WTC11 (cell line): ENCODE measurements around the gene ARID4B. TPM values are rescaled to one million over a fixed set of nuclear protein-coding genes. Genes with fewer than 3 reads are reported as not detected.

ENCODE experiments used
- ATAC-seq: fragments of 200-7000 bp; cut with Tn5 transposase; 2 replicates; pipeline ENCODE4 v1.10.0; 2021; ENCODE audit warnings: mild to moderate bottlenecking, moderate library complexity
- Bru-seq: library from RNA; stranded (reverse); fragments of 400-500 nt; gene quantifications from one replicate; lab custom pipeline; 2021; lab: Mats Ljungman, UMichigan
- CTCF ChIA-PET: fragments of 300-600 bp; sonication (Branson Sonifier 250); formaldehyde crosslinking; loops from one replicate; lab custom pipeline; 2021; ENCODE audit warnings: antibody characterized with exemption; lab: Charles Lee
- POLR2A ChIA-PET: fragments of 350-600 bp; sonication (Branson Sonifier 250); formaldehyde crosslinking; loops from one replicate; lab custom pipeline; 2021; ENCODE audit warnings: antibody characterized with exemption; lab: Charles Lee
- DNase-seq: peaks from one replicate; pipeline ENCODE4 v3.0.0; 2021; ENCODE audit warnings: low spot score
- H3K27ac Mint-ChIP-seq: 2 replicates; pipeline ENCODE4 v1.8.0; 2021; ENCODE audit warnings: mixed read lengths
- H3K27me3 Mint-ChIP-seq: 2 replicates; pipeline ENCODE4 v1.8.0; 2021; ENCODE audit warnings: low read depth, mild to moderate bottlenecking, moderate library complexity, mixed read lengths
- H3K36me3 Mint-ChIP-seq: 2 replicates; pipeline ENCODE4 v1.8.0; 2021; ENCODE audit warnings: mixed read lengths
- H3K4me1 Mint-ChIP-seq: 2 replicates; pipeline ENCODE4 v1.8.0; 2022; ENCODE audit warnings: mixed read lengths
- H3K4me3 Mint-ChIP-seq: 2 replicates; pipeline ENCODE4 v1.8.0; 2021; ENCODE audit warnings: mild to moderate bottlenecking, moderate library complexity, mixed read lengths
- H3K9me3 Mint-ChIP-seq: 2 replicates; pipeline ENCODE4 v1.8.0; 2021; ENCODE audit warnings: mixed read lengths
- ATF1 ChIP-seq: sonication (generic); formaldehyde crosslinking; IDR thresholded peaks from 2 replicates; pipeline ENCODE4 v1.8.1; 2023; ENCODE audit warnings: mild to moderate bottlenecking, moderate library complexity, missing genetic modification reagents
- ERG ChIP-seq: fragments of 250-450 bp; sonication (Bioruptor Pico); IDR thresholded peaks from 2 replicates; pipeline ENCODE4 v1.8.0; 2021; ENCODE audit warnings: mild to moderate bottlenecking
- FOXJ3 ChIP-seq: sonication (generic); formaldehyde crosslinking; IDR thresholded peaks from 2 replicates; pipeline ENCODE4 v1.9.0; 2021; ENCODE audit warnings: missing genetic modification reagents, mild to moderate bottlenecking, borderline replicate concordance
- FOXP4 ChIP-seq: sonication (generic); formaldehyde crosslinking; IDR thresholded peaks from 2 replicates; pipeline ENCODE4 v1.8.0; 2022; ENCODE audit warnings: mild to moderate bottlenecking, missing genetic modification reagents
- GABPB1 ChIP-seq: sonication (generic); formaldehyde crosslinking; IDR thresholded peaks from 2 replicates; pipeline ENCODE4 v1.8.1; 2023; ENCODE audit warnings: mild to moderate bottlenecking, missing genetic modification reagents
- GTF2I ChIP-seq: fragments of 250-450 bp; sonication (Bioruptor Pico); conservative IDR thresholded peaks from 2 replicates; pipeline ENCODE4 v1.4.0; 2021; ENCODE audit warnings: mild to moderate bottlenecking
- JUN ChIP-seq: sonication (generic); formaldehyde crosslinking; IDR thresholded peaks from 2 replicates; pipeline ENCODE4 v1.8.0; 2023; ENCODE audit warnings: mild to moderate bottlenecking, missing genetic modification reagents
- KAT7 ChIP-seq: sonication (generic); formaldehyde crosslinking; IDR thresholded peaks from 2 replicates; pipeline ENCODE4 v1.8.1; 2023; ENCODE audit warnings: missing genetic modification reagents, mild to moderate bottlenecking, borderline replicate concordance
- MXD4 ChIP-seq: fragments of 250-450 bp; sonication (Bioruptor Pico); IDR thresholded peaks from 2 replicates; pipeline ENCODE4 v1.8.0; 2021; ENCODE audit warnings: mild to moderate bottlenecking, moderate library complexity, borderline replicate concordance
- MYBL2 ChIP-seq: sonication (generic); formaldehyde crosslinking; IDR thresholded peaks from 2 replicates; pipeline ENCODE4 v1.8.1; 2023; ENCODE audit warnings: mild to moderate bottlenecking, moderate library complexity, missing genetic modification reagents
- NFYB ChIP-seq: sonication (generic); formaldehyde crosslinking; conservative IDR thresholded peaks from 2 replicates; pipeline ENCODE4 v1.8.0; 2022; ENCODE audit warnings: low read depth, missing genetic modification reagents
- SMAD3 ChIP-seq: sonication (generic); formaldehyde crosslinking; IDR thresholded peaks from 2 replicates; pipeline ENCODE4 v1.8.0; 2022; ENCODE audit warnings: missing genetic modification reagents, mild to moderate bottlenecking, borderline replicate concordance
- TEAD4 ChIP-seq: sonication (generic); formaldehyde crosslinking; IDR thresholded peaks from 2 replicates; pipeline ENCODE4 v1.8.0; 2022; ENCODE audit warnings: mild to moderate bottlenecking, missing genetic modification reagents
- ZNF219 ChIP-seq: sonication (generic); formaldehyde crosslinking; IDR thresholded peaks from 2 replicates; pipeline ENCODE4 v1.8.0; 2023; ENCODE audit warnings: missing genetic modification reagents, mild to moderate bottlenecking, borderline replicate concordance
- ZNF232 ChIP-seq: sonication (generic); formaldehyde crosslinking; IDR thresholded peaks from 2 replicates; pipeline ENCODE4 v1.8.0; 2022; ENCODE audit warnings: mild to moderate bottlenecking, missing genetic modification reagents
- ZNF263 ChIP-seq: sonication (generic); formaldehyde crosslinking; IDR thresholded peaks from 2 replicates; pipeline ENCODE4 v1.8.1; 2022; ENCODE audit warnings: low read depth, mild to moderate bottlenecking, moderate library complexity, missing genetic modification reagents
- ZNF396 ChIP-seq: fragments of 250-450 bp; sonication (Bioruptor Pico); IDR thresholded peaks from 2 replicates; pipeline ENCODE4 v1.8.0; 2021; ENCODE audit warnings: mild to moderate bottlenecking, moderate library complexity, borderline replicate concordance
- ZNF423 ChIP-seq: fragments of 250-450 bp; sonication (Bioruptor Pico); IDR thresholded peaks from 2 replicates; pipeline ENCODE4 v2.1.2; 2022; ENCODE audit warnings: mild to moderate bottlenecking, moderate library complexity
- long read RNA-seq, 3 experiments: library from RNA in 1 of 3; library from capped mRNA in 1 of 3; library from polyadenylated mRNA in 1 of 3; unstranded in 2 of 3; stranded (forward) in 1 of 3; transcript quantifications; one replicate each; pipeline ENCODE4 v2.0.0, GENCODE V29; 2021
- total RNA-seq: library from RNA; stranded (reverse); gene quantifications from 3 replicates; pipeline ENCODE4 v1.2.3, GENCODE V29; 2021
- TF ChIP-seq, protein P1 (sequence below): sonication (generic); formaldehyde crosslinking; IDR thresholded peaks from 2 replicates; pipeline ENCODE4 v1.8.1; 2023; ENCODE audit warnings: mild to moderate bottlenecking, missing genetic modification reagents
- TF ChIP-seq, protein P2 (sequence below): sonication (generic); formaldehyde crosslinking; IDR thresholded peaks from 2 replicates; pipeline ENCODE4 v1.8.0; 2023; ENCODE audit warnings: mild to moderate bottlenecking, missing genetic modification reagents
- TF ChIP-seq, protein P3 (sequence below): sonication (generic); formaldehyde crosslinking; IDR thresholded peaks from 2 replicates; pipeline ENCODE4 v1.8.0; 2022; ENCODE audit warnings: missing genetic modification reagents
- TF ChIP-seq, protein P4 (sequence below): sonication (generic); formaldehyde crosslinking; IDR thresholded peaks from 2 replicates; pipeline ENCODE4 v1.8.0; 2022; ENCODE audit warnings: mild to moderate bottlenecking, missing genetic modification reagents

The ARID4B gene
- total RNA-seq: 30.2 to 35.7 TPM (median 32.8 TPM) in 3 replicates
- Bru-seq, nascent RNA: percentile 86 among the genes with signal in this experiment
- long read RNA-seq, experiment 1, full-length matches to known transcripts: 58 of 116 reads
- long read RNA-seq, experiment 1, partial matches to known transcripts: 33 of 116 reads
- long read RNA-seq, experiment 1, other reads (novel, unspliced or antisense): 25 of 116 reads
- long read RNA-seq, experiment 2, full-length matches to known transcripts: 2 of 33 reads
- long read RNA-seq, experiment 2, partial matches to known transcripts: 17 of 33 reads
- long read RNA-seq, experiment 2, other reads (novel, unspliced or antisense): 14 of 33 reads
- long read RNA-seq, experiment 3, partial matches to known transcripts: 12 of 17 reads
- long read RNA-seq, experiment 3, other reads (novel, unspliced or antisense): 2 of 17 reads

- Mint-ChIP-seq H3K36me3 (peaks cover 28% of the 10 kb centered on the region), H3K27ac (peak within 1 kb of the TSS; percentile 95), H3K4me1 (peaks cover 30% of the 10 kb centered on the region), H3K4me3 (peak within 1 kb of the TSS; percentile 98), H3K27me3 (no peaks in the 10 kb centered on the region), H3K9me3 (no peaks in the 10 kb centered on the region)
- DNase-seq (peak; percentile 68), ATAC-seq (peak; percentile 0; the same call in 1 of the 2 replicates)
- ChIA-PET POLR2A (interaction anchor here (0.5 to 3.3 kb wide), 10 partner anchors 10 to 200 kb away, joined by 3 to 18 read pairs (median 4); partner anchors contain the start of genes B3GALNT2, RBM34, TBCE and TOMM20), CTCF (interaction anchor here (0.6 to 2.0 kb wide), 4 partner anchors 74 to 256 kb away, joined by 3 to 13 read pairs (median 4); no protein-coding TSS in a partner anchor)
- TF ChIP-seq ZNF219 (no peak), MYBL2 (CRISPR knock-in tag) (no peak; the same call in 1 of the 2 replicates), ZNF263 (CRISPR knock-in tag) (no peak), JUN (peak; percentile 69; the same call in 1 of the 2 replicates), ZNF396 (CRISPR knock-in tag) (no peak), ZNF232 (no peak), NFYB (CRISPR knock-in tag) (no peak), TEAD4 (CRISPR knock-in tag) (no peak), GTF2I (no peak), ZNF423 (no peak), ATF1 (CRISPR knock-in tag) (no peak), KAT7 (CRISPR knock-in tag) (0 out of 2 replicates have a peak, but pooled peaks have one; percentile 6), GABPB1 (CRISPR knock-in tag) (no peak), FOXP4 (CRISPR knock-in tag) (no peak), MXD4 (CRISPR knock-in tag) (no peak), FOXJ3 (CRISPR knock-in tag) (no peak), ERG (CRISPR knock-in tag) (no peak), SMAD3 (CRISPR knock-in tag) (no peak)
- TF ChIP-seq, protein P1, sequence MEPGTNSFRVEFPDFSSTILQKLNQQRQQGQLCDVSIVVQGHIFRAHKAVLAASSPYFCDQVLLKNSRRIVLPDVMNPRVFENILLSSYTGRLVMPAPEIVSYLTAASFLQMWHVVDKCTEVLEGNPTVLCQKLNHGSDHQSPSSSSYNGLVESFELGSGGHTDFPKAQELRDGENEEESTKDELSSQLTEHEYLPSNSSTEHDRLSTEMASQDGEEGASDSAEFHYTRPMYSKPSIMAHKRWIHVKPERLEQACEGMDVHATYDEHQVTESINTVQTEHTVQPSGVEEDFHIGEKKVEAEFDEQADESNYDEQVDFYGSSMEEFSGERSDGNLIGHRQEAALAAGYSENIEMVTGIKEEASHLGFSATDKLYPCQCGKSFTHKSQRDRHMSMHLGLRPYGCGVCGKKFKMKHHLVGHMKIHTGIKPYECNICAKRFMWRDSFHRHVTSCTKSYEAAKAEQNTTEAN (CRISPR knock-in tag): 0 out of 2 replicates have a peak, but pooled peaks have one; percentile 37
- TF ChIP-seq, protein P2, sequence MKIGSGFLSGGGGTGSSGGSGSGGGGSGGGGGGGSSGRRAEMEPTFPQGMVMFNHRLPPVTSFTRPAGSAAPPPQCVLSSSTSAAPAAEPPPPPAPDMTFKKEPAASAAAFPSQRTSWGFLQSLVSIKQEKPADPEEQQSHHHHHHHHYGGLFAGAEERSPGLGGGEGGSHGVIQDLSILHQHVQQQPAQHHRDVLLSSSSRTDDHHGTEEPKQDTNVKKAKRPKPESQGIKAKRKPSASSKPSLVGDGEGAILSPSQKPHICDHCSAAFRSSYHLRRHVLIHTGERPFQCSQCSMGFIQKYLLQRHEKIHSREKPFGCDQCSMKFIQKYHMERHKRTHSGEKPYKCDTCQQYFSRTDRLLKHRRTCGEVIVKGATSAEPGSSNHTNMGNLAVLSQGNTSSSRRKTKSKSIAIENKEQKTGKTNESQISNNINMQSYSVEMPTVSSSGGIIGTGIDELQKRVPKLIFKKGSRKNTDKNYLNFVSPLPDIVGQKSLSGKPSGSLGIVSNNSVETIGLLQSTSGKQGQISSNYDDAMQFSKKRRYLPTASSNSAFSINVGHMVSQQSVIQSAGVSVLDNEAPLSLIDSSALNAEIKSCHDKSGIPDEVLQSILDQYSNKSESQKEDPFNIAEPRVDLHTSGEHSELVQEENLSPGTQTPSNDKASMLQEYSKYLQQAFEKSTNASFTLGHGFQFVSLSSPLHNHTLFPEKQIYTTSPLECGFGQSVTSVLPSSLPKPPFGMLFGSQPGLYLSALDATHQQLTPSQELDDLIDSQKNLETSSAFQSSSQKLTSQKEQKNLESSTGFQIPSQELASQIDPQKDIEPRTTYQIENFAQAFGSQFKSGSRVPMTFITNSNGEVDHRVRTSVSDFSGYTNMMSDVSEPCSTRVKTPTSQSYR (CRISPR knock-in tag): no peak
- TF ChIP-seq, protein P3, sequence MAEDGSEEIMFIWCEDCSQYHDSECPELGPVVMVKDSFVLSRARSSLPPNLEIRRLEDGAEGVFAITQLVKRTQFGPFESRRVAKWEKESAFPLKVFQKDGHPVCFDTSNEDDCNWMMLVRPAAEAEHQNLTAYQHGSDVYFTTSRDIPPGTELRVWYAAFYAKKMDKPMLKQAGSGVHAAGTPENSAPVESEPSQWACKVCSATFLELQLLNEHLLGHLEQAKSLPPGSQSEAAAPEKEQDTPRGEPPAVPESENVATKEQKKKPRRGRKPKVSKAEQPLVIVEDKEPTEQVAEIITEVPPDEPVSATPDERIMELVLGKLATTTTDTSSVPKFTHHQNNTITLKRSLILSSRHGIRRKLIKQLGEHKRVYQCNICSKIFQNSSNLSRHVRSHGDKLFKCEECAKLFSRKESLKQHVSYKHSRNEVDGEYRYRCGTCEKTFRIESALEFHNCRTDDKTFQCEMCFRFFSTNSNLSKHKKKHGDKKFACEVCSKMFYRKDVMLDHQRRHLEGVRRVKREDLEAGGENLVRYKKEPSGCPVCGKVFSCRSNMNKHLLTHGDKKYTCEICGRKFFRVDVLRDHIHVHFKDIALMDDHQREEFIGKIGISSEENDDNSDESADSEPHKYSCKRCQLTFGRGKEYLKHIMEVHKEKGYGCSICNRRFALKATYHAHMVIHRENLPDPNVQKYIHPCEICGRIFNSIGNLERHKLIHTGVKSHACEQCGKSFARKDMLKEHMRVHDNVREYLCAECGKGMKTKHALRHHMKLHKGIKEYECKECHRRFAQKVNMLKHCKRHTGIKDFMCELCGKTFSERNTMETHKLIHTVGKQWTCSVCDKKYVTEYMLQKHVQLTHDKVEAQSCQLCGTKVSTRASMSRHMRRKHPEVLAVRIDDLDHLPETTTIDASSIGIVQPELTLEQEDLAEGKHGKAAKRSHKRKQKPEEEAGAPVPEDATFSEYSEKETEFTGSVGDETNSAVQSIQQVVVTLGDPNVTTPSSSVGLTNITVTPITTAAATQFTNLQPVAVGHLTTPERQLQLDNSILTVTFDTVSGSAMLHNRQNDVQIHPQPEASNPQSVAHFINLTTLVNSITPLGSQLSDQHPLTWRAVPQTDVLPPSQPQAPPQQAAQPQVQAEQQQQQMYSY (CRISPR knock-in tag): no peak
- TF ChIP-seq, protein P4, sequence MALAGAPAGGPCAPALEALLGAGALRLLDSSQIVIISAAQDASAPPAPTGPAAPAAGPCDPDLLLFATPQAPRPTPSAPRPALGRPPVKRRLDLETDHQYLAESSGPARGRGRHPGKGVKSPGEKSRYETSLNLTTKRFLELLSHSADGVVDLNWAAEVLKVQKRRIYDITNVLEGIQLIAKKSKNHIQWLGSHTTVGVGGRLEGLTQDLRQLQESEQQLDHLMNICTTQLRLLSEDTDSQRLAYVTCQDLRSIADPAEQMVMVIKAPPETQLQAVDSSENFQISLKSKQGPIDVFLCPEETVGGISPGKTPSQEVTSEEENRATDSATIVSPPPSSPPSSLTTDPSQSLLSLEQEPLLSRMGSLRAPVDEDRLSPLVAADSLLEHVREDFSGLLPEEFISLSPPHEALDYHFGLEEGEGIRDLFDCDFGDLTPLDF (CRISPR knock-in tag): no peak
Observed at GRCh38 chr1:235327559-235328270, at the start of gene ARID4B. TSS of gene ARID4B (minus strand) at chr1:235328179. CDS start at chr1:235326919, 1,260 bp downstream.
